H1 (cell line): ENCODE data around the gene HIVEP3. TPM values are rescaled to one million over a fixed set of nuclear protein-coding genes. Genes with fewer than 3 reads are reported as not detected.

Source experiments
- CTCF ChIA-PET: fragments of 300-600 bp; sonication (Branson Sonifier 250); formaldehyde crosslinking; loops from one replicate; lab custom pipeline; 2021; ENCODE audit not compliant: partially characterized antibody; lab: Charles Lee
- POLR2A ChIA-PET: fragments of 300-600 bp; sonication (Branson Sonifier 250); formaldehyde crosslinking; loops from one replicate; lab custom pipeline; 2021; ENCODE audit warnings: inconsistent platforms; ENCODE audit not compliant: partially characterized antibody; lab: Charles Lee
- DNase-seq, 2 experiments: peaks; one replicate each; pipeline versions ENCODE4 v3.0.0 to v3.0.0-alpha.2; 2010 to 2022; ENCODE audit warnings: low spot score in 2 of 2, low read depth in 1 of 2, mixed read lengths in 1 of 2
- FAIRE-seq: peaks from 2 replicates; lab custom pipeline; 2011; peaks lifted over from hg19 to GRCh38; lab: Jason Lieb, UNC
- H2AFZ ChIP-seq: 2 replicates; pipeline ENCODE4 v1.8.1; 2012; ENCODE audit warnings: low read length, inconsistent platforms
- H2AK5ac ChIP-seq: 2 replicates; pipeline ENCODE4 v1.6.1; 2013; ENCODE audit warnings: low read depth, low read length
- H2BK120ac ChIP-seq: replicated peaks from 2 replicates; pipeline ENCODE3; 2013; ENCODE audit warnings: low read depth, low read length, inconsistent platforms
- H2BK12ac ChIP-seq: 2 replicates; pipeline ENCODE4 v1.6.1; 2013; ENCODE audit warnings: low read depth, low read length
- H2BK15ac ChIP-seq: 2 replicates; pipeline ENCODE4 v1.6.1; 2013; ENCODE audit warnings: low read length
- H2BK20ac ChIP-seq: 2 replicates; pipeline ENCODE4 v1.6.1; 2013; ENCODE audit warnings: low read length
- H2BK5ac ChIP-seq: 2 replicates; pipeline ENCODE4 v1.6.1; 2013; ENCODE audit warnings: low read depth, low read length
- H3K14ac ChIP-seq: 2 replicates; pipeline ENCODE4 v1.6.1; 2013; ENCODE audit warnings: inconsistent platforms; ENCODE audit not compliant: insufficient read length
- H3K18ac ChIP-seq: 2 replicates; pipeline ENCODE4 v1.6.1; 2013; ENCODE audit warnings: low read length; ENCODE audit errors: extremely low read depth
- H3K23ac ChIP-seq: 2 replicates; pipeline ENCODE4 v1.6.1; 2013; ENCODE audit warnings: inconsistent platforms; ENCODE audit not compliant: insufficient read length
- H3K23me2 ChIP-seq: 2 replicates; pipeline ENCODE4 v1.6.1; 2013; ENCODE audit warnings: low read depth, low read length
- H3K27ac ChIP-seq: 2 replicates; pipeline ENCODE4 v1.6.1; 2011; ENCODE audit warnings: low read depth, low read length, inconsistent platforms
- H3K27me3 ChIP-seq, 4 experiments: replicated peaks in 1 of 4; 1 replicate in 1 of 4; 2 replicates in 3 of 4; pipeline versions ENCODE4 v1.6.1 to v1.8.1; 2011 to 2013; ENCODE audit warnings: low read length in 3 of 4, mild to moderate bottlenecking in 3 of 4, inconsistent platforms in 2 of 4, mixed read lengths in 2 of 4, moderate library complexity in 1 of 4; ENCODE audit not compliant: control insufficient read depth in 3 of 4, insufficient read depth in 3 of 4; ENCODE audit errors: extremely low read depth in 1 of 4
- H3K36me3 ChIP-seq, 4 experiments: 2 replicates each; pipeline versions ENCODE4 v1.6.1 to v1.8.1; 2011 to 2013; ENCODE audit warnings: mild to moderate bottlenecking in 4 of 4, low read length in 3 of 4, moderate library complexity in 2 of 4, control low read depth in 1 of 4, inconsistent platforms in 1 of 4; ENCODE audit not compliant: insufficient read depth in 4 of 4, control insufficient read depth in 2 of 4
- H3K4ac ChIP-seq: replicated peaks from 2 replicates; pipeline ENCODE3; 2013; ENCODE audit warnings: low read length, low read depth, mixed read lengths, inconsistent platforms; ENCODE audit not compliant: insufficient read length
- H3K4me1 ChIP-seq, 4 experiments: replicated peaks in 1 of 4; 1 replicate in 1 of 4; 2 replicates in 3 of 4; pipeline versions ENCODE4 v1.6.1 to v1.8.1; 2011 to 2013; ENCODE audit warnings: low read length in 3 of 4, inconsistent platforms in 2 of 4, mixed read lengths in 1 of 4; ENCODE audit not compliant: insufficient read depth in 4 of 4, control insufficient read depth in 3 of 4
- H3K4me2 ChIP-seq, 2 experiments: 2 replicates each; pipeline versions ENCODE4 v1.6.1 to v1.8.1; 2011 to 2013; ENCODE audit warnings: low read depth in 2 of 2, low read length in 2 of 2, control low read depth in 1 of 2, inconsistent platforms in 1 of 2, mild to moderate bottlenecking in 1 of 2; ENCODE audit not compliant: insufficient read depth in 1 of 2
- H3K4me3 ChIP-seq, 4 experiments: fragments of 200-600, 300-600 bp in 1 of 4; sonication (generic), shearing (Covaris generic), sonication (Bioruptor Twin) in 1 of 4; 2 replicates each; pipeline versions ENCODE4 v1.5.1 to v1.8.1; 2011 to 2016; ENCODE audit warnings: low read length in 4 of 4, low read depth in 3 of 4, control low read depth in 2 of 4, inconsistent platforms in 2 of 4, mild to moderate bottlenecking in 2 of 4, mixed read lengths in 1 of 4, moderate library complexity in 1 of 4; ENCODE audit not compliant: insufficient read depth in 2 of 4; ENCODE audit errors: extremely low read depth in 1 of 4
- H3K56ac ChIP-seq: replicated peaks from 2 replicates; pipeline ENCODE3; 2013; ENCODE audit warnings: low read depth, mild to moderate bottlenecking, mixed read lengths, low read length, inconsistent platforms; ENCODE audit not compliant: insufficient read length
- H3K79me1 ChIP-seq: 2 replicates; pipeline ENCODE4 v1.6.1; 2013; ENCODE audit warnings: low read depth, low read length, control low read depth
- H3K79me2 ChIP-seq, 2 experiments: 2 replicates each; pipeline versions ENCODE4 v1.6.1 to v1.8.1; 2012 to 2013; ENCODE audit warnings: low read length in 2 of 2, mild to moderate bottlenecking in 2 of 2, inconsistent platforms in 1 of 2; ENCODE audit not compliant: insufficient read depth in 2 of 2, control insufficient read depth in 1 of 2
- H3K9ac ChIP-seq, 4 experiments: replicated peaks in 1 of 4; 1 replicate in 1 of 4; 2 replicates in 3 of 4; pipeline versions ENCODE4 v1.6.1 to v1.8.1; 2011 to 2013; ENCODE audit warnings: low read depth in 3 of 4, low read length in 3 of 4, control low read depth in 2 of 4, mild to moderate bottlenecking in 2 of 4, moderate library complexity in 2 of 4, inconsistent platforms in 1 of 4; ENCODE audit errors: extremely low read depth in 1 of 4
- H3K9me3 ChIP-seq, 2 experiments: 2 replicates each; pipeline versions ENCODE4 v1.6.1 to v1.8.1; 2012 to 2013; ENCODE audit warnings: mild to moderate bottlenecking in 2 of 2, moderate library complexity in 2 of 2, control low read depth in 1 of 2, inconsistent platforms in 1 of 2, low read depth in 1 of 2, low read length in 1 of 2, mixed read lengths in 1 of 2; ENCODE audit not compliant: insufficient read depth in 2 of 2
- H4K20me1 ChIP-seq, 2 experiments: replicated peaks in 1 of 2; 2 replicates each; pipeline versions ENCODE3 to v1.8.1; 2011 to 2013; ENCODE audit warnings: inconsistent platforms in 2 of 2, low read length in 2 of 2, mild to moderate bottlenecking in 1 of 2; ENCODE audit not compliant: insufficient read depth in 2 of 2, control insufficient read depth in 1 of 2
- H4K5ac ChIP-seq: 2 replicates; pipeline ENCODE4 v1.6.1; 2013; ENCODE audit warnings: low read length, low read depth, mixed read lengths, inconsistent platforms; ENCODE audit not compliant: insufficient read length
- H4K8ac ChIP-seq: 2 replicates; pipeline ENCODE4 v1.8.0; 2013; ENCODE audit warnings: mild to moderate bottlenecking, moderate library complexity, low read length, inconsistent platforms; ENCODE audit not compliant: insufficient read depth; ENCODE audit errors: extremely low read depth
- H4K91ac ChIP-seq: replicated peaks from 2 replicates; pipeline ENCODE3; 2013; ENCODE audit warnings: low read length, mixed read lengths, inconsistent platforms; ENCODE audit not compliant: insufficient read length
- CBX8 ChIP-seq: fragments of 300-800, 300-1000 bp; sonication (generic); IDR thresholded peaks from 2 replicates; pipeline ENCODE4 v1.7.1; 2016; ENCODE audit warnings: low read depth, low read length, borderline replicate concordance
- EGR1 ChIP-seq: IDR thresholded peaks from 2 replicates; pipeline ENCODE4 v1.6.1; 2011; ENCODE audit warnings: low read depth, low read length, borderline replicate concordance
- GABPA ChIP-seq: IDR thresholded peaks from 2 replicates; pipeline ENCODE4 v1.6.1; 2011; ENCODE audit warnings: mild to moderate bottlenecking, low read length, moderate library complexity, borderline replicate concordance; ENCODE audit not compliant: insufficient read depth
- JUN ChIP-seq: IDR thresholded peaks from 2 replicates; pipeline ENCODE4 v1.6.1; 2011; ENCODE audit warnings: low read depth, mild to moderate bottlenecking, improper control_type of control experiment, low read length
- RAD21 ChIP-seq, 2 experiments: IDR thresholded peaks in 1 of 2; conservative IDR thresholded peaks in 1 of 2; 2 replicates each; pipeline ENCODE4 v1.6.1; 2011; ENCODE audit warnings: low read depth in 2 of 2, low read length in 2 of 2, improper control_type of control experiment in 1 of 2, inconsistent platforms in 1 of 2, mild to moderate bottlenecking in 1 of 2, moderate library complexity in 1 of 2
- WGBS, 2 experiments: shearing (Covaris generic) in 1 of 2; methylation state at CpG; one replicate each; pipeline versions ENCODE4 v1.1.6 to v1.1.7; 2013 to 2015; ENCODE audit warnings: low lambda C conversion rate in 2 of 2, mixed read lengths in 2 of 2, inconsistent platforms in 1 of 2, low coverage in 1 of 2, missing lambda C conversion rate in 1 of 2; ENCODE audit not compliant: insufficient replicate concordance in 2 of 2, insufficient coverage in 1 of 2, insufficient read length in 1 of 2; ENCODE audit errors: extremely low coverage in 1 of 2, missing lambda C conversion rate in 1 of 2; 5-methylcytosine and 5-hydroxymethylcytosine counted together
- polyA plus RNA-seq, 7 experiments: library from polyadenylated mRNA; depleted of rRNA in 3 of 7; stranded (reverse) in 5 of 7; unstranded in 2 of 7; fragments of >200 nt in 5 of 7; fragments of 200-250 nt in 2 of 7; gene quantifications; 1 replicate in 5 of 7; 2 replicates in 1 of 7; 4 replicates in 1 of 7; pipeline versions ENCODE4 v1.2.1 to v1.2.3, GENCODE V29; 2011 to 2013; ENCODE audit warnings: missing spikeins in 2 of 7, mixed read lengths in 2 of 7
- total RNA-seq: library from RNA; stranded (reverse); fragmentation: NEBNext Ultra II Directional; extraction: Animal tissue kit (Norgen Biotek cat#: 25700); gene quantifications from 2 replicates; pipeline ENCODE4 v1.2.1, GENCODE V29; 2021
- TF ChIP-seq, protein P1 (sequence below): IDR thresholded peaks from 2 replicates; pipeline ENCODE4 v1.6.1; 2012; ENCODE audit warnings: inconsistent platforms
- TF ChIP-seq, protein P2 (sequence below), 3 experiments: IDR thresholded peaks; 1 replicate in 2 of 3; 2 replicates in 1 of 3; pipeline versions ENCODE4 v1.5.1 to v1.6.1; 2011; ENCODE audit warnings: low read length in 3 of 3, mild to moderate bottlenecking in 3 of 3, inconsistent platforms in 2 of 3, low read depth in 1 of 3, moderate library complexity in 1 of 3; ENCODE audit not compliant: insufficient read depth in 1 of 3; ENCODE audit errors: control extremely low read depth in 1 of 3

HIVEP3 gene
- total and polyA plus RNA-seq, 2 of the 8 experiments (the other 6 are each of a cell fraction or from before 2014, with no cell fraction given) = 0.24 to 0.69 TPM

DNA sequence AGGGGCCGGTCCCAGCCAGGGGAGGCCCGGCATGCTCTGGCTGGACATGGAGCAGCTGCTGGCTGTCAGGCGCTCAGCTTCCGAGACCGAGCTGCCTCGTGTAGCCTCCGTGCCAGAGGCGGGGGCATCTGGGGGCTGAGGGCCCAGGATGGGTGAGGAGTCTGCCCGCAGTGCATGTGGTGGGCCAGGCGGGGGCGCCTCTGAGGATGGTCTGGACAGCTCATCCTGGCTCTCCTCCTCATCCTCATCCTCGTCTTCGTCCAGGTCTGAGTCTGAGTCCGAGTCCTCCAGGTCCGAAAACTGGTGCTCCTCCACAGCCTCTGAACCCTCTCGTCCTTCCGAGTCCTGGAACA lies 405.4 kb downstream of the HIVEP3 start:
- Histone ChIP-seq H3K79me2 (no peaks in the 10 kb centered on the region), H4K5ac (no peak overlapping the region), H2BK15ac (peak overlapping the region; percentile 74; the same call in 1 of the 2 replicates), H2AK5ac (no peak overlapping the region), H2BK12ac (no peak overlapping the region), H3K14ac (no peak overlapping the region), H3K36me3 (no peaks in the 10 kb centered on the region), H3K23ac (no peak overlapping the region), H2BK120ac (no peak overlapping the region), H3K79me1 (no peaks in the 10 kb centered on the region), H3K4me1 (peaks cover 6 to 8% (median 8%) of the 10 kb centered on the region in 4 experiments), H2BK20ac (no peak overlapping the region), H3K4me3 (no peak overlapping the region), H4K91ac (no peak overlapping the region), H3K4me2 (no peak overlapping the region), H3K4ac (no peak overlapping the region), H2AFZ (no peak overlapping the region), H3K9me3 (no peaks in the 10 kb centered on the region), H3K23me2 (no peaks in the 10 kb centered on the region; the same call in 1 of the 2 replicates), H3K18ac (no peak overlapping the region), H3K9ac (no peak overlapping the region), H4K8ac (no peak overlapping the region; the same call in 1 of the 2 replicates), H3K27me3 (peaks cover 0 to 9% (median 5%) of the 10 kb centered on the region in 4 experiments; a peak in 5 of 7 replicates), H3K56ac (no peak overlapping the region), H3K27ac (no peak overlapping the region), H2BK5ac (no peak overlapping the region), H4K20me1 (no peaks in the 10 kb centered on the region)
- 70% methylated on average over 17 of the region's 17 CpGs; no CpG with 5 or more reads in 1 of the 2 experiments for WGBS, 2 experiments
- ChIA-PET POLR2A (interaction anchor here (1.1 to 1.5 kb wide), 3 partner anchors 11 to 18 kb away, joined by 3 to 6 read pairs (median 3); no protein-coding TSS in a partner anchor), CTCF (interaction anchor here (0.6 to 10.4 kb wide), 35 partner anchors 8 to 655 kb away, joined by 3 to 205 read pairs (median 4); partner anchors contain the start of gene EDN2)
- peak in 1 of 2 experiments; percentile 91 for DNase-seq
- no peak for TF ChIP-seq CBX8
- no peak for TF ChIP-seq JUN
- 0 out of 2 replicates have a peak, but pooled peaks have one; percentile 32 for TF ChIP-seq GABPA
- no peak for TF ChIP-seq EGR1
- TF ChIP-seq, protein P1, sequence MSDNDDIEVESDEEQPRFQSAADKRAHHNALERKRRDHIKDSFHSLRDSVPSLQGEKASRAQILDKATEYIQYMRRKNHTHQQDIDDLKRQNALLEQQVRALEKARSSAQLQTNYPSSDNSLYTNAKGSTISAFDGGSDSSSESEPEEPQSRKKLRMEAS = peak; percentile 72
- TF ChIP-seq RAD21 (IDR thresholded peaks at IDR 0.05 in 1 of 2, conservative IDR thresholded peaks at IDR 0.05 in 1 of 2; ENCODE audit: low read depth in 2 of 2, low read length in 2 of 2) = peak; percentile 37 to 53; a peak in 3 of 4 replicates
- TF ChIP-seq, protein P2, sequence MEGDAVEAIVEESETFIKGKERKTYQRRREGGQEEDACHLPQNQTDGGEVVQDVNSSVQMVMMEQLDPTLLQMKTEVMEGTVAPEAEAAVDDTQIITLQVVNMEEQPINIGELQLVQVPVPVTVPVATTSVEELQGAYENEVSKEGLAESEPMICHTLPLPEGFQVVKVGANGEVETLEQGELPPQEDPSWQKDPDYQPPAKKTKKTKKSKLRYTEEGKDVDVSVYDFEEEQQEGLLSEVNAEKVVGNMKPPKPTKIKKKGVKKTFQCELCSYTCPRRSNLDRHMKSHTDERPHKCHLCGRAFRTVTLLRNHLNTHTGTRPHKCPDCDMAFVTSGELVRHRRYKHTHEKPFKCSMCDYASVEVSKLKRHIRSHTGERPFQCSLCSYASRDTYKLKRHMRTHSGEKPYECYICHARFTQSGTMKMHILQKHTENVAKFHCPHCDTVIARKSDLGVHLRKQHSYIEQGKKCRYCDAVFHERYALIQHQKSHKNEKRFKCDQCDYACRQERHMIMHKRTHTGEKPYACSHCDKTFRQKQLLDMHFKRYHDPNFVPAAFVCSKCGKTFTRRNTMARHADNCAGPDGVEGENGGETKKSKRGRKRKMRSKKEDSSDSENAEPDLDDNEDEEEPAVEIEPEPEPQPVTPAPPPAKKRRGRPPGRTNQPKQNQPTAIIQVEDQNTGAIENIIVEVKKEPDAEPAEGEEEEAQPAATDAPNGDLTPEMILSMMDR (IDR thresholded peaks at IDR 0.05; ENCODE audit: control extremely low read depth in 1 of 3, insufficient read depth in 1 of 3, low read depth in 1 of 3, low read length in 3 of 3) = peak; percentile 76 to 87 (median 85)
- no peak for FAIRE-seq
